ENCODE measurements around the gene CR2. TPM values are rescaled to one million over a fixed set of nuclear protein-coding genes. Genes with fewer than 3 reads are reported as not detected.

Gene CR2
- total RNA-seq, 1 donor from 2014 or later: 34.1 TPM

- Mint-ChIP-seq H3K4me1 (peaks cover 77% of the 10 kb centered on the region), H3K36me3 (ENCODE audit: low read depth) (no peaks in the 10 kb centered on the region), H3K27me3 (no peaks in the 10 kb centered on the region), H3K4me3 (peak overlapping the region; percentile 67), H3K9me3 (no peaks in the 10 kb centered on the region), H3K27ac (peak overlapping the region; percentile 94)
- intact Hi-C loops (cut with micrococcal nuclease): loop anchor here (1.0 to 10.0 kb wide), 4 partner anchors 41 to 728 kb away; partner anchors contain the start of genes CR2, FCMR and MAPKAPK2
- DNase-seq (no peak), ATAC-seq (ENCODE audit: low read depth) (no peak)
- POLR2A ChIA-PET: interaction anchor here (1.1 to 6.7 kb wide), 8 partner anchors 8 to 91 kb away, joined by 3 to 86 read pairs (median 16); partner anchors contain the start of genes CD55, CR1 and CR2
- TF ChIP-seq CTCF (IDR thresholded peaks at IDR 0.05): no peak
- CTCF ChIA-PET: interaction anchor here (0.8 to 3.2 kb wide), 5 partner anchors 7 to 329 kb away, joined by 3 to 17 read pairs (median 3); partner anchors contain the start of gene CR2
Observed at GRCh38 chr1:207412845-207413244, 41.3 kb upstream of the CR2 start.

DNA sequence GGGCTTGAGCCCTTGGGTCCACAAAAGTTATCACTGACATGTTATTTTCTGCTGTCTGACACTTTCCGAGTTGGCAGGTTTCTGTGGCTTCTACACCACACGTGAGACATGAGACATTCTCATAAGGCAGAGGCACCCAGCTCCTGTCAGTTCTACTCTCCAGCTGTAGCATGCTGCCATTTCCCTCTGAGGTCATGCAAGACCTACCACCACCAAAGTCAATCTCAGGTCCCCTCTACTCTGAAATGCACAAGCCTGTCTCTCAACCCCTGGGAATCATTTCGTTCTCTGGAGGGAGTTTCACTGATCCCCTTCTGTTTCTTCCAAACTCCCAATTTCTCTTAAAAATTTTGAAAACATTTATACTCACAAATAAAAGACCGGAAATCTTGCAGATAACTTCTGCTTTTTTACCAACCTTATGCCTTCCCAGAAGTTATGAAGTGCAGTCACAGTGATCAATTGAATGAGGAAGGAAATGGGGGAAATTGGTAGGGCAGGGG lies 39.5 kb upstream of the CR2 start:
- CTCF ChIA-PET: interaction anchor here (1.1 to 3.2 kb wide), 6 partner anchors 9 to 334 kb away, joined by 3 to 17 read pairs (median 4); partner anchors contain the start of gene CR2
- no peak for TF ChIP-seq CTCF (IDR thresholded peaks at IDR 0.05)
- POLR2A ChIA-PET: interaction anchor here (0.5 to 6.7 kb wide), 12 partner anchors 9 to 93 kb away, joined by 3 to 86 read pairs (median 4); partner anchors contain the start of genes CD55, CR1 and CR2
- ATAC-seq (ENCODE audit: low read depth) (peak; percentile 76), DNase-seq (no peak)
- peaks cover under 1% of the 10 kb centered on the region for H3K9me3 Mint-ChIP-seq
- intact Hi-C loops (cut with micrococcal nuclease): loop anchor here (1.0 to 10.0 kb wide), 7 partner anchors 11 to 730 kb away; partner anchors contain the start of genes CD55, FCMR and MAPKAPK2
- H3K27ac Mint-ChIP-seq: peak overlapping the region; percentile 96
- H3K4me1 Mint-ChIP-seq: peaks cover 83% of the 10 kb centered on the region
- H3K4me3 Mint-ChIP-seq: peak overlapping the region; percentile 76
- no peaks in the 10 kb centered on the region for H3K27me3 Mint-ChIP-seq
- no peaks in the 10 kb centered on the region for H3K36me3 Mint-ChIP-seq (ENCODE audit: low read depth)

DNA sequence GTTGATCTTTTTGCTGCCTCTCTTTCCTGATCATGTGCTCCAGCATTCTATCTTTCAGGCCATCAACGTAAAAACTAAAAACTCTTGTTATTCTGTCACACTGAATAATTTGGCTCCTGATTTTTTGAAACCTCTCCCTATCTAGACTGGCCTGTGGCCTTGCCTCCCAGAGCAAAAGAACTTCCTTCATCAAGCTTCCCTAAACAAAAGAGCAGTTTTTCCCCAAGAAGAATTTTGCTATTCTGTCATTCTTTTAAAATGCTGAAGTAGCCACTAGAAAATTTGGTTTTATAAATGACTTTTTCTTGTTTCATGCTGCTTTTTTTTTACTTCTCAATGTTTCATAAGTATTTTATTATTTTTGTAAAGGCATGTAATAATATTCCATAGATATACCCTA lies 37.1 kb upstream of the CR2 start:
- Mint-ChIP-seq H3K4me1 (peaks cover 70% of the 10 kb centered on the region), H3K27ac (peak overlapping the region; percentile 33), H3K9me3 (peaks cover 7% of the 10 kb centered on the region), H3K36me3 (ENCODE audit: low read depth) (peaks cover 3% of the 10 kb centered on the region), H3K4me3 (no peak overlapping the region), H3K27me3 (no peaks in the 10 kb centered on the region)
- intact Hi-C loops (cut with micrococcal nuclease): loop anchor here (10.0 kb wide), 2 partner anchors 408 to 732 kb away; partner anchors contain the start of gene MAPKAPK2
- no peak for ATAC-seq (ENCODE audit: low read depth)
- POLR2A ChIA-PET: interaction anchor here (0.5 to 2.3 kb wide), 3 partner anchors 9 to 14 kb away, joined by 8 to 11 read pairs (median 10); no protein-coding TSS in a partner anchor
- no peak for TF ChIP-seq CTCF (IDR thresholded peaks at IDR 0.05)
- DNase-seq: no peak
- CTCF ChIA-PET: interaction anchor here (1.5 to 2.7 kb wide), 3 partner anchors 12 to 82 kb away, joined by 5 to 15 read pairs (median 7); partner anchors contain the start of gene CR2

DNA sequence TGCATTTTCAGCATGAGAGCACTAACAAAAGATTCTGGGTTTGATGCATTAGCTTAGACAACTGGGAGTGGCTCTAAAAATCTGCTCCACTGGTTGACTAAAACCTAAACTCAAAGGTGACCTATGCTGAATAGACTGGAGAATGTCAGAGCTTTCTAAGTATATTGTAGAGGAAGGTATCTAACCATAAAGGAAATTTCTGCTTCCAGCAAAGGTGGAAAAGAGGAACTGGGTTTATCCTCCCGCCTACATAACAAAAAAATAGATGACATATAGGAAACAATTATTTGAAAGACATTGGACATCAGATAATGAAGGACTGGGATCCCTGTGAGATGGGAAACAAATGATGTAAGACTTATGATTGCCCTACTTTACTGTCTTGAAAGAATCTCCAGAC lies 35.8 kb upstream of the CR2 start:
- ChIA-PET POLR2A (interaction anchor here (0.9 to 2.4 kb wide), 5 partner anchors 10 to 78 kb away, joined by 3 to 11 read pairs (median 7); partner anchors contain the start of genes CR1 and CR2), CTCF (interaction anchor here (1.5 to 2.4 kb wide), 3 partner anchors 10 to 81 kb away, joined by 5 to 7 read pairs (median 5); no protein-coding TSS in a partner anchor)
- TF ChIP-seq CTCF (IDR thresholded peaks at IDR 0.05): no peak
- Mint-ChIP-seq H3K27me3 (no peaks in the 10 kb centered on the region), H3K4me3 (no peak overlapping the region), H3K4me1 (peaks cover 64% of the 10 kb centered on the region), H3K36me3 (ENCODE audit: low read depth) (peaks cover 3% of the 10 kb centered on the region), H3K9me3 (peaks cover 7% of the 10 kb centered on the region), H3K27ac (no peak overlapping the region)
- no peak for ATAC-seq (ENCODE audit: low read depth)
- DNase-seq: no peak
- intact Hi-C loops (cut with micrococcal nuclease): loop anchor here (10.0 kb wide), 2 partner anchors 406 to 734 kb away; partner anchors contain the start of gene MAPKAPK2

GRCh38 chr1:207420109-207420508 lies 34.0 kb upstream of the CR2 start:
- CTCF ChIA-PET: interaction anchor here (1.7 kb wide), 1 partner anchor 14 kb away, joined by 5 read pairs; no protein-coding TSS in a partner anchor
- Mint-ChIP-seq H3K4me1 (peaks cover 64% of the 10 kb centered on the region), H3K27ac (no peak overlapping the region), H3K36me3 (ENCODE audit: low read depth) (peaks cover 3% of the 10 kb centered on the region), H3K9me3 (peaks cover 7% of the 10 kb centered on the region), H3K4me3 (no peak overlapping the region), H3K27me3 (no peaks in the 10 kb centered on the region)
- ATAC-seq (ENCODE audit: low read depth): no peak
- POLR2A ChIA-PET: interaction anchor here (1.0 kb wide), 1 partner anchor 9 kb away, joined by 4 read pairs; no protein-coding TSS in a partner anchor
- no peak for DNase-seq
- intact Hi-C loops (cut with micrococcal nuclease): no loop called here
- TF ChIP-seq CTCF (IDR thresholded peaks at IDR 0.05): no peak

Measured in activated B cell treated with CpG ODN at 0.5 μM for 24 hours (primary cell).